ENCODE results near the gene SIRT1. TPM values are rescaled to one million over a fixed set of nuclear protein-coding genes. Genes with fewer than 3 reads are reported as not detected.
"Not testable (repeated sequence)": the region's sequence is repeated elsewhere in the genome, so short reads cannot be mapped to it uniquely, and the experiment has no call there.

The SIRT1 gene
- total RNA-seq, 2 experiments from 2014 or later = 29.9 to 32.0 TPM

DNA sequence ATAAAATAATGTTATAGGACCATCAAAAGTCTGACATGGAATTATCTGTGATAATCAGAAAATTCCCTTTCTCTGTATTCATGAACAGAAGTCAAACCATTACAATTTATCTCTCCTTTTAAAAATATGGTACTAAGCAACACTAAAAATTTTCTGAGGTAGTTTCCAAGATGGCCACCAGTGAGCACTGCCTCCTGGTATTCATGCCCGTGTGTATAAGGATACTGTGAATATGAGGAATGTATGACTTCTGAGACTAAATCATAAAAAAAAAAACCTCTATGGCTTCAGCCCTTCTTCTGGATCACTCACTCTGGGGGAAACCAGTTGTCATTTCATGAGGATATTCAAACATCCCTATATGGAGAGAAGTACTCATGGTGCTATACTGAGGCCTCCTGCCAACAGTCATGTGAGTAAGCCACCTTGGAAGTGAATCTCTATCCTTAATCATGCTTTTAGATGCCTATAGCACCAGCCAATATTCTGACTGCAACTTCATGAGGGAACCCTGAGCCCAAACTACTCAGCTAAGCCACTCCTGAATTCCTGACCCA, 41.1 kb downstream of the SIRT1 start:
- no peak for DNase-seq
- intact Hi-C loops (cut with micrococcal nuclease) = no loop called here
- Mint-ChIP-seq H3K27ac (no peak overlapping the region), H3K36me3 (peaks cover 16% of the 10 kb centered on the region), H3K27me3 (no peaks in the 10 kb centered on the region), H3K4me3 (no peak overlapping the region), H3K4me1 (ENCODE audit: low read depth) (no peaks in the 10 kb centered on the region), H3K9me3 (no peaks in the 10 kb centered on the region)
- ChIA-PET POLR2A (no interaction called here), CTCF (no interaction called here)

DNA sequence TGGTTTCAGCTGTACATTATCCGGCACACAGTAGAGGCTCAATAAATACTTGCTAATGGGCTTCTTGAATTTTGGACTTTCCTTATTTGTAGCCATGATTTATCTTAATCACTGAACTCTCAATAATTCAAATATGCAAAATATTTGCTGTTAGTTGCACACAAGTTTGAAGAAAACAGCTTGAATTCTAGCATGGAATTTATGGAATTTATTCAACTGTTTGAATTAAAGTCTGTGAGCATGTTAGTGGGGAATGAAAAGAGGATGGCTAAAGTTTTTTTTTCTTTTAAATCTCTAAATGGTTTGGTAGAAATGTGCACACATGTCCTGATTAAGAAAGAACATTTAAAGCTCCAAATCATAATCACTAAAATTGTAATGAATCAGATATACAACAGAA, 42.5 kb downstream of the SIRT1 start:
- Mint-ChIP-seq H3K36me3 (peaks cover 19% of the 10 kb centered on the region), H3K9me3 (no peaks in the 10 kb centered on the region), H3K4me1 (ENCODE audit: low read depth) (no peaks in the 10 kb centered on the region), H3K4me3 (no peak overlapping the region), H3K27ac (no peak overlapping the region), H3K27me3 (no peaks in the 10 kb centered on the region)
- POLR2A ChIA-PET = no interaction called here
- intact Hi-C loops (cut with micrococcal nuclease) = no loop called here
- DNase-seq = no peak
- CTCF ChIA-PET = interaction anchor here (1.4 kb wide), 1 partner anchor 70 kb away, joined by 4 read pairs; no protein-coding TSS in a partner anchor

DNA sequence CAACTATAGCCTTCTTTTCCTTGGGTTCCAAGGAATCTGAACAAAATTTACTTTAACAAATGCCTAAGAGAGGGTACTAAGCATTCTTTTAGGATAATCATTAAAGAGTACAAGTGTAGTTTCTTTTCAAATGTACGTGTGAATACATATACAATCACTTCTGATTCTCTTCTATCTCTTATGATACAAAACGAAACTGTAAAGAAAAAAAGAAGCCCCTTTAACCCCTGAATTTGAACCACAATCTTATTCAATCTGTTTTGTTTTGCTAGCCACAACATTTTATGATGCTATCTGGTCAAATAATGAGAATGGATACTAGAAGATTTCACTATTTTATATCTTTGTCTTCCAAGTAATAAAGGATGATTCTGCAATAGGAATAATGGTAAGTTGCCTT, 48.7 kb downstream of the SIRT1 start:
- H3K27me3 Mint-ChIP-seq = no peaks in the 10 kb centered on the region
- POLR2A ChIA-PET = no interaction called here
- DNase-seq = no peak
- H3K36me3 Mint-ChIP-seq = peaks cover 15% of the 10 kb centered on the region
- no peak overlapping the region for H3K27ac Mint-ChIP-seq
- CTCF ChIA-PET = no interaction called here
- H3K9me3 Mint-ChIP-seq = no peaks in the 10 kb centered on the region
- intact Hi-C loops (cut with micrococcal nuclease) = no loop called here
- no peak overlapping the region for H3K4me3 Mint-ChIP-seq
- H3K4me1 Mint-ChIP-seq (ENCODE audit: low read depth) = no peaks in the 10 kb centered on the region

DNA sequence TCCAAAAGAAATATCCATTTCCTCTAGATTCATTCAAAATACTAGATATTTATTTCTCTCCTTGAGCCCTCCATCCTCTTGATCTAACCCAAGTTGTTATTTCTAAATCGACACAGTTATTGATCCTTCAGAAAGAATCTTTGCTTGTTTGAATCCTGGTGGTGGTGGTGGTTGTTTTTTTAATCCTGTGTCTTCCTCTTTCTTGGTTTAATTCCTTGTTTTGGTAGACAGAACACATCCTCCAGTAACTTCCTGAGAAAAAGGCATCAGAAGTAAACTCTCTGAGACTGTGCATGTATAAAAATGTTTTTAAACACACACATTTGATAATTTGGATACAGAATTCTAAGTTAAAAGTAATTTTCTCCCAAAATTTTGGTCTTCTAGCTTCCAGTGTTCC, 49.9 kb downstream of the SIRT1 start:
- H3K4me1 Mint-ChIP-seq (ENCODE audit: low read depth) = no peaks in the 10 kb centered on the region
- H3K9me3 Mint-ChIP-seq = no peaks in the 10 kb centered on the region
- H3K36me3 Mint-ChIP-seq = peaks cover 17% of the 10 kb centered on the region
- intact Hi-C loops (cut with micrococcal nuclease) = no loop called here
- CTCF ChIA-PET = no interaction called here
- no peaks in the 10 kb centered on the region for H3K27me3 Mint-ChIP-seq
- no peak for DNase-seq
- no peak overlapping the region for H3K27ac Mint-ChIP-seq
- H3K4me3 Mint-ChIP-seq = no peak overlapping the region
- POLR2A ChIA-PET = no interaction called here

DNA sequence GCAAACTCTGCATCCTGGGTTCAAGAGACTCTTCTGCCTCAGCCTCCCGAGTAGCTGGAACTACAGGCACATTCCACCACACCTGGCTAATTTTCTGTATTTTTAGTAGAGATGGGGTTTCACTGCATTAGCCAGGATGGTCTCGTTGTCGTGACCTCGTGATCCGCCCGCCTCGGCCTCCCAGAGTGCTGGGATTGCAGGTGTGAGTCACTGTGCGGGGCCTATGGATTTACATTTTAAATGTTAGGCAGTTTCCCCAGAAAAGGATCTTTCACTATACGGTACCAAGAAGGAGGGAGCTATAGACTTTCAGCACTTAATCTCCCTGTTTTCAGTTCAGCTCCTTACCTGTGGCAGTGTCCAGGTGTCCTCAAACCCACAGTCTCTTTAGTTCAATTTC, 50.8 kb downstream of the SIRT1 start:
- intact Hi-C loops (cut with micrococcal nuclease) = no loop called here
- no peaks in the 10 kb centered on the region for H3K4me1 Mint-ChIP-seq (ENCODE audit: low read depth)
- no peak overlapping the region for H3K27ac Mint-ChIP-seq
- ChIA-PET CTCF (no interaction called here), POLR2A (interaction anchor here (0.6 kb wide), 1 partner anchor 40 kb away, joined by 3 read pairs; no protein-coding TSS in a partner anchor)
- H3K27me3 Mint-ChIP-seq = no peaks in the 10 kb centered on the region
- H3K9me3 Mint-ChIP-seq = no peaks in the 10 kb centered on the region
- H3K36me3 Mint-ChIP-seq = peaks cover 19% of the 10 kb centered on the region
- no peak for DNase-seq
- H3K4me3 Mint-ChIP-seq = no peak overlapping the region

DNA sequence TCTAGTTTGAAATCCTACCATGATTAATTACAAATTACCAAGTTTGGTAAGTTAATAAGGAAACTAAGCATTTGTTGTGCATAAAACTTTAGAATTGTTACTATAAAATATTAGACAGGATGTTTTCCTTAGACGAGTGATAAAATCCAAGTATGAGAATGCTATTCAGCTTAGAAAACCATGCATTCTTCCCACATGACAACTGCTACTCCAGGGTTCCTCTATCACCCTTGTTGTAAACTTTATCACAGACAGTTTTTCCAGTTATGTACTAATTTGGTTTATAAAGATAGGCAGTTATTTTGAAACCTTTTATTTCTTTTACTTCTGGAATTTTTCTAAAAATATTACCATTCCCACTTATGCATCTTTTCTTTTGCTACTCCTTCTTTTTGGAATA, 52.0 kb downstream of the SIRT1 start:
- H3K27me3 Mint-ChIP-seq = no peaks in the 10 kb centered on the region

DNA sequence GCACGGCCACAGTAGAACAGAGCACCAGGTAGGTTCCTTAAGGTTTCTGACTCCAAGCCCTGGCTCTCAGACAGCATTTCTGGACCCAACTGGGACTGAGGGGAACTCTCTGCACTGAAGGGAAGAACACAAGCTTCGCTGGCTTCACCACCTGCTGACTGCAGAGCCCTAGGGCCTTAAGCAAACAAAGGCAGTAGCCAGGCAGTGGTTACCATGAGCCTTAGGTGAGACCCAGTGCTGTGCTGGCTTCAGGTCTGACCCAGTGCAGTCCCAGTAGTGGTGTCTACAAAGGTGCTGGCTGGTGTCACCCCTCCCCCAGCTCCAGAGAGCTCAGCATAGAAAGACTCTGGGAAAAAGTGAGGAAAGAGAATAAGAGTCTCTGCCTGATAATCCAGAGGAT, 59.5 kb downstream of the SIRT1 start:
- Mint-ChIP-seq H3K4me3 (no peak overlapping the region), H3K27me3 (no peaks in the 10 kb centered on the region), H3K36me3 (peaks cover 40% of the 10 kb centered on the region), H3K4me1 (ENCODE audit: low read depth) (no peaks in the 10 kb centered on the region), H3K27ac (no peak overlapping the region), H3K9me3 (no peaks in the 10 kb centered on the region)
- POLR2A ChIA-PET = no interaction called here
- intact Hi-C loops (cut with micrococcal nuclease) = no loop called here
- CTCF ChIA-PET = no interaction called here
- no peak for DNase-seq

More for the DNA sequence above, 52.0 kb downstream of the SIRT1 start:
- no peak for DNase-seq
- Mint-ChIP-seq H3K27ac (no peak overlapping the region), H3K4me3 (no peak overlapping the region), H3K4me1 (ENCODE audit: low read depth) (no peaks in the 10 kb centered on the region), H3K36me3 (peaks cover 17% of the 10 kb centered on the region), H3K9me3 (no peaks in the 10 kb centered on the region)
- ChIA-PET POLR2A (no interaction called here), CTCF (no interaction called here)
- intact Hi-C loops (cut with micrococcal nuclease) = no loop called here

DNA sequence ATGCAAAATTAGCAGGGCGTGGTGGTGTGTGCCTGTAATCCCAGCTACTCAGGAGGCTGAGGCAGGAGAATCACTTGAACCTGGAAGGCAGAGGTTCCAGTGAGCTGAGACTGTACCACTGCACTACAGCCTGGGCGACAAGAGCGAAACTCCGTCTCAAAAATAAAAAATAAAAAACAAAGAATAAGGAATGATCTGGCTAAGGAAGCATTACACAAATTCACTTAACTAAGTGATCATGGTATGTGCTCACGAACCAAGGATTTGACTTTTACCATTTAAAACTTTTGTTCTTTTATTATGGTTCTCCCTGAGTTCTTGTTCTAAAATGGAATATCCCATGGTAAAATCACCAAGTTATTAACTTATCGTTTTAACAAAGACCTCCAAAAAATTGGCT, 71.2 kb downstream of the SIRT1 start:
- CTCF ChIA-PET = interaction anchor here (0.8 kb wide), 1 partner anchor 10 kb away, joined by 3 read pairs; no protein-coding TSS in a partner anchor
- no peaks in the 10 kb centered on the region for H3K4me1 Mint-ChIP-seq (ENCODE audit: low read depth)
- no peaks in the 10 kb centered on the region for H3K9me3 Mint-ChIP-seq
- DNase-seq = no peak
- peaks cover 19% of the 10 kb centered on the region for H3K36me3 Mint-ChIP-seq
- no peak overlapping the region for H3K4me3 Mint-ChIP-seq
- H3K27ac Mint-ChIP-seq = no peak overlapping the region
- no peaks in the 10 kb centered on the region for H3K27me3 Mint-ChIP-seq
- POLR2A ChIA-PET = no interaction called here
- intact Hi-C loops (cut with micrococcal nuclease) = no loop called here

DNA sequence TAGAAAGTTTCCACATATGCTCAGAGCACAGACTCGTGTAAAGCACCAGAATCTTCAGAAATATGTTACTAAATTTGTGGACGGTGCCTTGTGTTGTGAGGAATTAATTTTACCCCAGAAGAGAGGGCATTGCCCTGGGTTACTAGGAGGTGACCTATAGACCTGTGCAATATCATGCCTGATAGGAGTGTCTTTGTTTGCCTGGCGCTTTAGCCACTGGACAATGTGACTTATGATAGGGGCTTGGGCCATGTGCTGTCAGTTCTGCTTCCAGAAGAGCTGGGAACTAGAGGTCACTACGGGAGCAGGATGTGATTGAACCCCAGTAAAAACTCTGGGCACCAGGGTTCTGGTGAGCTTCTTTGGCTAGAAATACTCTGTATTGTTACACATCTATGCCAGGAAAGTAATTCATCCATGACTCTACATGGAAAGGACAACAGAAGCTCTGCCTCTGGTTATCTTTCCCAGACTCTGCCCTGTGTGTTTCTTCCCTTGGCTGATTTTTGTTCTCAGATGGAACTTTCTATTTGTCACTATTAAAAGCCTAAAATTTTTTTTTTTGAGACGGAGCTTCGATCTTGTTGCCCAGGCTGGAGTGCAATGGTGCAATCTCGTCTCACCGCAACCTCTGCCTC, 75.5 kb downstream of the SIRT1 start:
- Mint-ChIP-seq H3K4me1 (ENCODE audit: low read depth) (no peaks in the 10 kb centered on the region), H3K4me3 (no peak overlapping the region), H3K27ac (no peak overlapping the region), H3K27me3 (no peaks in the 10 kb centered on the region), H3K9me3 (no peaks in the 10 kb centered on the region), H3K36me3 (peaks cover 26% of the 10 kb centered on the region)
- no peak for DNase-seq
- intact Hi-C loops (cut with micrococcal nuclease) = no loop called here
- POLR2A ChIA-PET = no interaction called here
- CTCF ChIA-PET = no interaction called here

DNA sequence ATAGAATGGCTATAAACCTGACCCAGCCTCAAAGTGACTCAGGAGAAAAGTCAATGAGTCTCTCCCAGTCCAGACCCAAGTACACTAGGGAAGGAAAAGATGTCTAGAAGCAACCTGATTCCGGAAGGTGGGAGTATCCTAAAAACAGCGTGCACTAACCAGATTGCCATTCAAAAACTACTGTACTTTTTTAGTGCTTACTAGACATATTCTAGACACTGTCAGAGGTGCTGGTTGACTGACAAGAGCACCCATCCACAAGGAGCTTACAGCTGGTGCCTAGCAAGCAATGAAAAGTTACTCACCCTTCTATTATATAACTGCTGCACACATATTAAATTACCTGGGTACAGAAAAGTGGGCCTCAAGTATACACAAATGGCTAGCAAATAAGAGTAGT, 81.0 kb downstream of the SIRT1 start:
- DNase-seq = no peak
- H3K9me3 Mint-ChIP-seq = peaks cover under 1% of the 10 kb centered on the region
- POLR2A ChIA-PET = no interaction called here
- no peak overlapping the region for H3K4me3 Mint-ChIP-seq
- no peaks in the 10 kb centered on the region for H3K4me1 Mint-ChIP-seq (ENCODE audit: low read depth)
- peaks cover 45% of the 10 kb centered on the region for H3K36me3 Mint-ChIP-seq
- intact Hi-C loops (cut with micrococcal nuclease) = no loop called here
- CTCF ChIA-PET = no interaction called here
- no peaks in the 10 kb centered on the region for H3K27me3 Mint-ChIP-seq
- no peak overlapping the region for H3K27ac Mint-ChIP-seq

DNA sequence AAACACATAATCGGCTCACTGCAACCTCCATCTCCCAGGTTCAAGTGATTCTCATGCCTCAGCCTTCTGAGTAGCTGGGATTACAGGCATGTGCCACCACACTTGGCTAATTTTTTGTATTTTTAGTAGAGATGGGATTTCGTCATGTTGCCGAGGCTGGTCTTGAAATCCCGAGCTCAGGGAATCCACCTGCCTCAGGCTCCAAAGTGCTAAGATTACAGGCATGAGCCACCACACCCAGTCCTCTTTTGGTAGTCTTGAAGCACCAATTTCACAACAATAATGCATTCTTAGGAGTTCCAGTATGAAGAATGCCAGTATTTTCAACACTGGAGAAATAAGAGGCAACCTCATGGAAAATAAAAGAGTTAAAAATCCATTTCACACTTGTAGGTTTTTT, 81.6 kb downstream of the SIRT1 start:
- intact Hi-C loops (cut with micrococcal nuclease); H3K4me1 Mint-ChIP-seq (ENCODE audit: low read depth); DNase-seq; H3K4me3 Mint-ChIP-seq; H3K9me3 Mint-ChIP-seq; CTCF ChIA-PET; POLR2A ChIA-PET; H3K27ac Mint-ChIP-seq; H3K27me3 Mint-ChIP-seq: not testable (repeated sequence)
- H3K36me3 Mint-ChIP-seq = peaks cover 43% of the 10 kb centered on the region

All from activated CD4-positive, alpha-beta memory T cell treated with anti-CD3 and anti-CD28 coated beads for 36 hours (primary cell).